ENCODE data around the gene MYO1E. TPM values are rescaled to one million over a fixed set of nuclear protein-coding genes. Genes with fewer than 3 reads are reported as not detected.

Gene MYO1E
- total RNA-seq, 1 donor from 2014 or later, result 190 TPM

DNA sequence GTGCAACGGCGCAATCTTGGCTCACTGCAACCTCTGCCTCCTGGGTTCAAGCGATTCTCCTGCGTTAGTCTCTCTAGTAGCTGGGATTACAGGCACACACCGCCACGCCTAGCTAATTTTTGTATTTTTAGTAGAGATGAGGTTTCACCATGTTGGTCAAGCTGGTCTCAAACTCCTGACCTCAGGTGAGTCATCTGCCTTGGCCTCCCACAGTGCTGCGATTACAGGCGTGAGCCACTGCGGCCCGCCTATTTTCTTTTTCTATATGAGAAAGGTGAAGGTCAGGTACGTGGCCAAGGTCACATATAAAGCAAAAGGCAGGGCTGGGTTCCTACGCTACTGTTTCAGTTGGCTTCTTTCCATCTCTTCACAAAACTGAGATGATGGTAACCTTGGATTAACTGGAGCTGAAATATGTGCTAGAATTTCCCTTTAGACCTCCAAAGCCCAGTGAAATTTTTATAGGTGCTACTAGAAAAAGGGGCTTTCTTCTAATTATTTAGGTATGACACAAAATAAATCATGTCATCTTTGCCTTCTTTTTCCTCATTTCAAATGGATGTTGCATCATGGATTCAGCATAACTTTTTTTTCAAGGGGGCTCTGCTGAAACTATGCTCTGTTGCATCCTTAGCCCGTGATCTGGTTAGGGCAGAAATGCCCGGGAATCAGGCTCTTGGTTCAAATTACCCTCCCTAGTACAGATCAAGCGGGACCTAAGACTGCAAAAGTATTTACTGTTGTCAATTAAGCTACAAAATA is 68.5 kb downstream of the MYO1E start:
- TF ChIP-seq CTCF (IDR thresholded peaks at IDR 0.05; ENCODE audit: insufficient read depth, low read length, poor library complexity, severe bottlenecking), result no peak
- no peak for DNase-seq (ENCODE audit: low read depth)
- no peaks in the 10 kb centered on the region for H3K27me3 ChIP-seq (ENCODE audit: control insufficient read depth, insufficient read depth, low read length)
- no peak overlapping the region for H3K4me3 ChIP-seq (ENCODE audit: low read depth, low read length)
- no peaks in the 10 kb centered on the region for H3K36me3 ChIP-seq (ENCODE audit: control insufficient read depth, insufficient read depth, low read length)

GRCh38 chr15:59303633-59304032 is 69.0 kb downstream of the MYO1E start:
- Histone ChIP-seq H3K4me3 (ENCODE audit: low read depth, low read length) (no peak overlapping the region), H3K27me3 (ENCODE audit: control insufficient read depth, insufficient read depth, low read length) (no peaks in the 10 kb centered on the region), H3K36me3 (ENCODE audit: control insufficient read depth, insufficient read depth, low read length) (no peaks in the 10 kb centered on the region)
- DNase-seq (ENCODE audit: low read depth), result no peak
- no peak for TF ChIP-seq CTCF (IDR thresholded peaks at IDR 0.05; ENCODE audit: insufficient read depth, low read length, poor library complexity, severe bottlenecking)

- no peak overlapping the region for H3K4me3 ChIP-seq (ENCODE audit: low read depth, low read length)
- no peaks in the 10 kb centered on the region for H3K27me3 ChIP-seq (ENCODE audit: control insufficient read depth, insufficient read depth, low read length)
- no peak for DNase-seq (ENCODE audit: low read depth)
- H3K36me3 ChIP-seq (ENCODE audit: control insufficient read depth, insufficient read depth, low read length), result no peaks in the 10 kb centered on the region
- no peak for TF ChIP-seq CTCF (IDR thresholded peaks at IDR 0.05; ENCODE audit: insufficient read depth, low read length, poor library complexity, severe bottlenecking)
These were observed 69.5 kb downstream of the MYO1E start for GRCh38 chr15:59303136-59303535.

GRCh38 chr15:59301527-59301926 is 71.1 kb downstream of the MYO1E start:
- Histone ChIP-seq H3K36me3 (ENCODE audit: control insufficient read depth, insufficient read depth, low read length) (no peaks in the 10 kb centered on the region), H3K27me3 (ENCODE audit: control insufficient read depth, insufficient read depth, low read length) (no peaks in the 10 kb centered on the region), H3K4me3 (ENCODE audit: low read depth, low read length) (no peak overlapping the region)
- DNase-seq (ENCODE audit: low read depth), result no peak
- no peak for TF ChIP-seq CTCF (IDR thresholded peaks at IDR 0.05; ENCODE audit: insufficient read depth, low read length, poor library complexity, severe bottlenecking)

GRCh38 chr15:59300618-59301139 is 72.0 kb downstream of the MYO1E start:
- Histone ChIP-seq H3K27me3 (ENCODE audit: control insufficient read depth, insufficient read depth, low read length) (no peaks in the 10 kb centered on the region), H3K4me3 (ENCODE audit: low read depth, low read length) (no peak overlapping the region), H3K36me3 (ENCODE audit: control insufficient read depth, insufficient read depth, low read length) (no peaks in the 10 kb centered on the region)
- no peak for TF ChIP-seq CTCF (IDR thresholded peaks at IDR 0.05; ENCODE audit: insufficient read depth, low read length, poor library complexity, severe bottlenecking)
- DNase-seq (ENCODE audit: low read depth), result no peak
